ENCODE data around the gene VWA2.

- TF ChIP-seq CTCF (IDR thresholded peaks at IDR 0.05 in 4 of 5, conservative IDR thresholded peaks at IDR 0.05 in 1 of 5) (no peak), POLR2A (IDR thresholded peaks at IDR 0.05) (no peak)
Measured at GRCh38 chr10:114293075-114293474, 54.0 kb downstream of the VWA2 start.
